HEK293 (cell line): ENCODE measurements around the gene ZNF32.

Experiments
- CTCF ChIA-PET: fragments of 350-600 bp; formaldehyde crosslinking; extraction: SDS; loops from one replicate; lab custom pipeline; 2021; ENCODE audit warnings: antibody characterized with exemption; lab: Yijun Ruan, JAX
- POLR2A ChIA-PET: fragments of 300-600 bp; formaldehyde crosslinking; extraction: SDS; loops from one replicate; lab custom pipeline; 2020; ENCODE audit warnings: antibody characterized with exemption, inconsistent platforms; lab: Yijun Ruan, JAX
- H3K27ac ChIP-seq: fragments of 200-500 bp; sonication (Bioruptor generic); 2 replicates; pipeline ENCODE4 v1.5.1; 2014; ENCODE audit warnings: low read depth, low read length, control low read depth, inconsistent platforms; ENCODE audit errors: extremely low read depth
- H3K36me3 ChIP-seq, 2 experiments: fragments of 200-500 bp in 1 of 2; sonication (Bioruptor generic) in 1 of 2; 1 replicate in 1 of 2; 2 replicates in 1 of 2; pipeline ENCODE4 v1.5.1; 2014 to 2017; ENCODE audit warnings: inconsistent platforms in 2 of 2, low read length in 2 of 2; ENCODE audit not compliant: control insufficient read depth in 2 of 2, insufficient read depth in 1 of 2
- H3K4me1 ChIP-seq: fragments of 200-500 bp; sonication (Bioruptor generic); 2 replicates; pipeline ENCODE4 v1.5.1; 2014; ENCODE audit warnings: mild to moderate bottlenecking, low read length, inconsistent platforms; ENCODE audit not compliant: control insufficient read depth, insufficient read depth
- H3K4me3 ChIP-seq: 2 replicates; pipeline ENCODE4 v1.5.1; 2011; ENCODE audit warnings: low read depth, mild to moderate bottlenecking, control low read depth, low read length, moderate library complexity
- H3K9me3 ChIP-seq: fragments of 200-500 bp; sonication (Bioruptor generic); 2 replicates; pipeline ENCODE4 v1.5.1; 2014; ENCODE audit warnings: low read depth, low read length, inconsistent platforms; ENCODE audit not compliant: control insufficient read depth, insufficient read depth
- GLI4 ChIP-seq: fragments of 450-650 bp; formaldehyde crosslinking; IDR thresholded peaks from 2 replicates; pipeline ENCODE4 v1.5.1; 2016; ENCODE audit warnings: missing biosample characterization, missing genetic modification characterization
- KLF9 ChIP-seq: fragments of 450-650 bp; formaldehyde crosslinking; IDR thresholded peaks from 2 replicates; pipeline ENCODE4 v1.5.1; 2016; ENCODE audit warnings: missing biosample characterization, missing genetic modification characterization, low read depth
- REST ChIP-seq: fragments of 450-650 bp; formaldehyde crosslinking; IDR thresholded peaks from 2 replicates; pipeline ENCODE4 v1.5.1; 2016; ENCODE audit warnings: missing biosample characterization, missing genetic modification characterization
- SP3 ChIP-seq: fragments of 450-650 bp; formaldehyde crosslinking; IDR thresholded peaks from 2 replicates; pipeline ENCODE4 v1.5.1; 2016; ENCODE audit warnings: missing biosample characterization, missing genetic modification characterization
- ZBTB11 ChIP-seq: fragments of 450-650 bp; formaldehyde crosslinking; conservative IDR thresholded peaks from 2 replicates; pipeline ENCODE4 v1.5.1; 2016; ENCODE audit warnings: low read depth, missing biosample characterization, missing genetic modification characterization
- ZBTB17 ChIP-seq: fragments of 450-650 bp; formaldehyde crosslinking; IDR thresholded peaks from 2 replicates; pipeline ENCODE4 v1.5.1; 2016; ENCODE audit warnings: missing biosample characterization, missing genetic modification characterization
- ZBTB44 ChIP-seq: fragments of 450-650 bp; IDR thresholded peaks from 2 replicates; pipeline ENCODE4 v1.5.1; 2018; ENCODE audit warnings: missing biosample characterization, mild to moderate bottlenecking, missing genetic modification characterization
- ZNF112 ChIP-seq: fragments of 450-650 bp; formaldehyde crosslinking; IDR thresholded peaks from 2 replicates; pipeline ENCODE4 v1.5.0; 2017; ENCODE audit warnings: missing biosample characterization, missing genetic modification characterization
- ZNF146 ChIP-seq: fragments of 450-650 bp; formaldehyde crosslinking; IDR thresholded peaks from 2 replicates; pipeline ENCODE4 v1.5.1; 2016; ENCODE audit warnings: missing biosample characterization, missing genetic modification characterization
- ZNF239 ChIP-seq: fragments of 450-650 bp; formaldehyde crosslinking; IDR thresholded peaks from 2 replicates; pipeline ENCODE4 v1.5.1; 2016; ENCODE audit warnings: missing biosample characterization, missing genetic modification characterization
- ZNF280D ChIP-seq: fragments of 450-650 bp; formaldehyde crosslinking; IDR thresholded peaks from 2 replicates; pipeline ENCODE4 v1.5.1; 2016; ENCODE audit warnings: missing biosample characterization, missing genetic modification characterization
- ZNF510 ChIP-seq: fragments of 450-650 bp; formaldehyde crosslinking; IDR thresholded peaks from 2 replicates; pipeline ENCODE4 v1.5.1; 2018; ENCODE audit warnings: mild to moderate bottlenecking, missing genetic modification characterization, missing biosample characterization; ENCODE audit not compliant: insufficient replicate concordance
- ZNF585B ChIP-seq: fragments of 450-650 bp; formaldehyde crosslinking; IDR thresholded peaks from 2 replicates; pipeline ENCODE4 v1.5.1; 2016; ENCODE audit warnings: missing biosample characterization, missing genetic modification characterization
- ZNF707 ChIP-seq: fragments of 450-650 bp; formaldehyde crosslinking; IDR thresholded peaks from 2 replicates; pipeline ENCODE4 v1.5.1; 2016; ENCODE audit warnings: missing biosample characterization, missing genetic modification characterization
- ZNF791 ChIP-seq: fragments of 450-650 bp; formaldehyde crosslinking; IDR thresholded peaks from 2 replicates; pipeline ENCODE4 v1.5.1; 2016; ENCODE audit warnings: missing biosample characterization, missing genetic modification characterization
- ZNF792 ChIP-seq: fragments of 450-650 bp; formaldehyde crosslinking; IDR thresholded peaks from 2 replicates; pipeline ENCODE4 v1.5.1; 2016; ENCODE audit warnings: missing biosample characterization, missing genetic modification characterization
- ZXDB ChIP-seq: fragments of 450-650 bp; formaldehyde crosslinking; IDR thresholded peaks from 2 replicates; pipeline ENCODE4 v1.5.1; 2016; ENCODE audit warnings: missing biosample characterization, missing genetic modification characterization
- TF ChIP-seq, protein P1 (sequence below): fragments of 450-650 bp; formaldehyde crosslinking; IDR thresholded peaks from 2 replicates; pipeline ENCODE4 v1.5.1; 2016; ENCODE audit warnings: missing biosample characterization, missing genetic modification characterization
- TF ChIP-seq, protein P2 (sequence below): fragments of 450-650 bp; IDR thresholded peaks from 2 replicates; pipeline ENCODE4 v1.5.1; 2018; ENCODE audit warnings: missing biosample characterization, missing genetic modification characterization

ZNF32 gene

DNA sequence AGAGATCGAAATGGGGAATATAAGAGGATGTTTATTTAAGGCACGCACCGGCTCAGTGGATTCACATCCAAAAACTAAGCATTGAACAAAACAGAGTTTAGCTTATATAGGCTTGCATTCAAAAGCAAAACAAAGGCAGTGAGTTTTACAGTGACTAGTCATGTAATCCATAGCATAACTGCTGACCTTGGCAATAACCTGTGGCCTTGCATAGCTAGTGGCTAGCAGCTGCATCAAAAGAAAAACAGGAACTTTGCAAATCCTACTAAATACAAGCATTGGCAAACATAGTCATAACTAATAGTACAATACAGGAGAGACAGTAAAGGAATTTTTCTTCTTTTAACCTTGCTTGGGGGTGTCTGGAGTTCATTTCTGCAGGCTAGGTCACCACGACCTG, 52.1 kb downstream of the ZNF32 start (continued):
- TF ChIP-seq ZBTB11 (no peak), ZNF146 (tag by site-specific recombination) (no peak)

DNA sequence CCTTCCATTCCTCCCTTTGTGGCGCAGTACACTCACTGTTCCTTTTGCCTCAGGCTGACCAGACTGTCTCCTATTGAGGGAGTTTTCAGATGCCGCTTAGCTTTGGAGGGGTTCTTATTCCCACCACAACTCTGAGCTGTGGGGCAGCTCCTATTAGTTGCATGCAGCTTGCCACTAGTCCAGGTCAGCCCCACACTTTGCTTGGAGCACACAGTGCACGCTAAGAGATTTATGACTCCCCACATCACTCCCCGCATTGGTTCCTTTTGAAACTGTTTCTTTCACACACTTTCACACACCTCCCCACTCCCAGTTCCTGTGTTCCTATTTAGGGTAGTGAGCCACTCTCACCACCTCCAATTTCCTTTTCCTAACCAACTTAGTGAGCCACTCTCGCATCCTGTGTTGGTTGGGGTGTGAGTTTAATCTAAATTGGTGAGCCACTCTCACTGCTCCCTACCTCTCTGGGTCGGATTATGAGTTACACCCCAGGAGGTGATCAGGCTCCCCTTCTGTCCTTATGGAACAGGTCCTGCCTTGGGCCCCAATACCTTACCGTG, 52.9 kb downstream of the ZNF32 start:
- CTCF ChIA-PET = no interaction called here
- no peaks in the 10 kb centered on the region for H3K4me1 ChIP-seq
- H3K9me3 ChIP-seq = no peaks in the 10 kb centered on the region
- TF ChIP-seq ZNF585B (tag by site-specific recombination) (no peak), ZNF707 (tag by site-specific recombination) (no peak), ZNF510 (tag by site-specific recombination) (no peak), ZXDB (tag by site-specific recombination) (no peak), ZNF791 (tag by site-specific recombination) (no peak), ZNF280D (tag by site-specific recombination) (no peak), ZNF792 (tag by site-specific recombination) (no peak), ZNF146 (tag by site-specific recombination) (no peak), ZBTB44 (no peak), ZNF239 (tag by site-specific recombination) (no peak), ZBTB17 (tag by site-specific recombination) (no peak), SP3 (tag by site-specific recombination) (no peak), REST (tag by site-specific recombination) (no peak), KLF9 (no peak), ZNF112 (tag by site-specific recombination) (no peak), GLI4 (tag by site-specific recombination) (no peak)
- TF ChIP-seq, protein P1, sequence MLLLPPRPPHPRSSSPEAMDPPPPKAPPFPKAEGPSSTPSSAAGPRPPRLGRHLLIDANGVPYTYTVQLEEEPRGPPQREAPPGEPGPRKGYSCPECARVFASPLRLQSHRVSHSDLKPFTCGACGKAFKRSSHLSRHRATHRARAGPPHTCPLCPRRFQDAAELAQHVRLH (tag by site-specific recombination) = no peak
- TF ChIP-seq, protein P2, sequence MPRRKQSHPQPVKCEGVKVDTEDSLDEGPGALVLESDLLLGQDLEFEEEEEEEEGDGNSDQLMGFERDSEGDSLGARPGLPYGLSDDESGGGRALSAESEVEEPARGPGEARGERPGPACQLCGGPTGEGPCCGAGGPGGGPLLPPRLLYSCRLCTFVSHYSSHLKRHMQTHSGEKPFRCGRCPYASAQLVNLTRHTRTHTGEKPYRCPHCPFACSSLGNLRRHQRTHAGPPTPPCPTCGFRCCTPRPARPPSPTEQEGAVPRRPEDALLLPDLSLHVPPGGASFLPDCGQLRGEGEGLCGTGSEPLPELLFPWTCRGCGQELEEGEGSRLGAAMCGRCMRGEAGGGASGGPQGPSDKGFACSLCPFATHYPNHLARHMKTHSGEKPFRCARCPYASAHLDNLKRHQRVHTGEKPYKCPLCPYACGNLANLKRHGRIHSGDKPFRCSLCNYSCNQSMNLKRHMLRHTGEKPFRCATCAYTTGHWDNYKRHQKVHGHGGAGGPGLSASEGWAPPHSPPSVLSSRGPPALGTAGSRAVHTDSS (tag by site-specific recombination) = no peak
- TF ChIP-seq, all 188 proteins: peak for 0
- Histone ChIP-seq H3K36me3 (no peaks in the 10 kb centered on the region), H3K27ac (no peak overlapping the region), H3K4me3 (no peak overlapping the region)
- POLR2A ChIA-PET = no interaction called here
